HG03469 (cell line): ENCODE data around the gene MOSMO.
"Not testable (repeated sequence)": the region's sequence is repeated elsewhere in the genome, so short reads cannot be mapped to it uniquely, and the experiment has no call there.

Experiments
- ATAC-seq: cut with Tn5 transposase; IDR thresholded peaks from one replicate; pipeline ENCODE4 v1.9.1; 2021; ENCODE audit warnings: mild to moderate bottlenecking, moderate library complexity, moderate number of reproducible peaks; ENCODE audit not compliant: unreplicated experiment

MOSMO gene

DNA sequence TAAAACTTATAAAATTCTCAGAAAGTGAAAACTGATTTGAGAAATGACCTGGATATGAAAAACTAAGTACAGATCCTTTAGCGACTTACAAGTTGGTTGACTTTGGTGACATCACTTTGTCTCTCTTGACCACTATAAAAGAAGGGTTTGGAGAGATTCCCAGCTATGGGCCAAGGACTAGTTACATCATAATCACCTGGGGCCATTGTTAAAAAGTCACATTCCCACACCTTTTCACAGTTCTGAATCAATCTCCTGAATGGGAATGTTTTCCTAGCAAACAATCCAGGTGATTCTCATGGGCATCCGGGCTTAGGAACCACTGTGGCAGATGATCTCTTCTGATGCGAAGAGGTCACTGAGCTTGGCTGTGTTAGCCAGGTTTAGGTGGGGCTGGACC, 83.8 kb downstream of the MOSMO start:
- ATAC-seq: no peak

DNA sequence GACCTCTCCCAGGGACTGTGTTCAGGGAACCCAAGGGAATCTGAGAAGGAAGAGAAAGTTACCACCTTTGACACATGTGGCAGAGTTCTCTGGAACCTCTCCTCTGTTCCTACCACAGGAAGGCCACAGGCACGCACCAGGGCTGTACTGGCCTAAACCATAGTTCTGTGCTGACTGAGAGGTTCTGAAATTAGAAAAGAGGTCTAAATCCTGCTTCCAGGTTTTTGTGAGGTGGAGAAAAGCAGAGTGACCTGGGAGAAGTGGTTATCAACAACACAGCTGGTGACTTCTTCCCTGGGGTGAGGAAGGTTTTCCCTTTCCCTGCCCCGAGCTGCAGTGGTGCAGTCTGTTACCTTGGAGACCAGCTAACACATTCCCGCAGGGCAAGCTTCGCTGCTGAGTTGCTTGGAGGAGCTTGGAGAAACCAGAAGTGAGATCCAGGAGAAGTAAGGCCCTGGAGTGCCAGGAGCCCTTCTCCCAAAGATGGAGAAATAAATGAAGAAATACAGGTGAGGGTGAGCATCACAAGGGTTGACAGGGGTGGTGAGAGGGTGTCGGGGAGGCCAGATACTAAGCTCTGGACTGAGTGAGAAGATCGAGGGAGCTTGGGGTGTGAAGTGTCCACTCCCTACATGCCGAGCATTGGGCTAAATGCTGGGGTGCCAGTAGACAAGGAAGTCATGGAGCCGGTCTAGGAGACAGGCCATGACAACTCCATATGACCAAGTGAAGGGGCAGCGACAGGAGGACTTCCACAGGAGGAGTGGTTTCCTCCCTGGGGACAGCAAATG, 84.4 kb downstream of the MOSMO start, which contains the start of gene VWA3A:
Gene VWA3A, plus strand, starts transcription at position 399 of the 791 bp plus-strand sequence. Its CDS starts 97 bp downstream, at position 496.
- ATAC-seq: no peak

DNA sequence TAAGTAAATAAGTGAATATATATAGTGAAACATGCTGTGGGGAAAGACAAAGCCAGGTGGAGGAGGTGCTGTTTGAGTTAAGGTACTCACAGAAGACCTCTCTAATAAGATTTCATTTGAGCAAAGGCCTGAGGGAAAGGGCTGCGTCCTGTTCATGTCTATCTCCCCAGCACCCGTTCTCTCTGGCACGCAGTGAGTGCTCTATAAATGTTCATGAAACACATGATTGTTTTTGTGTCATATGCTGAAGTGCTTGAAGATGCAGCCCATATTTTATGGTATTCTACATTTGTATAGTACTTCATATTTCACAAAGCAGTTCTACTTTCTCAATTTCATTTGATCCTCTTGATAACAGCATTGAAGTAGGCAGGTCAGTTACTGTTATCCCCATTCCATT, 85.4 kb downstream of the MOSMO start:
- no peak for ATAC-seq

DNA sequence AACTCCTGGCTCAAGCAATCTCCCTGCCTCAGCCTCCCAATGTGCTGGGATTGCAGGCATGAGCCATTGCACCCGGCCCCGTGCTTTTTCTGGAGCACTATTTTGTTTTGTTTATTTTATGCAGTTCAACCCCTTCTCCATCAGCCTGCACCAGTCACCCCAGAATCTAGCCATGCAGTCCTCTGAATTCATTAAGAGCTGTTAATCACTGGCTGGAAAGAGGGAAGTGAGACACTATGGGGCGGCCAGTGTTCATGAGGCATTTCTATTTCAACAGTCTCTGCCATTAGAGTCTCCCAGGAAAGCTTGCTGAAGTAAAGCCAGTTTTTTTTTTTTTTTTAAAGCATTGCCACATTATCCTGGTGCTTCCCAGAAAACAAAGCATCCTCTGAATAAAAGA, 86.1 kb downstream of the MOSMO start:
- ATAC-seq: no peak

DNA sequence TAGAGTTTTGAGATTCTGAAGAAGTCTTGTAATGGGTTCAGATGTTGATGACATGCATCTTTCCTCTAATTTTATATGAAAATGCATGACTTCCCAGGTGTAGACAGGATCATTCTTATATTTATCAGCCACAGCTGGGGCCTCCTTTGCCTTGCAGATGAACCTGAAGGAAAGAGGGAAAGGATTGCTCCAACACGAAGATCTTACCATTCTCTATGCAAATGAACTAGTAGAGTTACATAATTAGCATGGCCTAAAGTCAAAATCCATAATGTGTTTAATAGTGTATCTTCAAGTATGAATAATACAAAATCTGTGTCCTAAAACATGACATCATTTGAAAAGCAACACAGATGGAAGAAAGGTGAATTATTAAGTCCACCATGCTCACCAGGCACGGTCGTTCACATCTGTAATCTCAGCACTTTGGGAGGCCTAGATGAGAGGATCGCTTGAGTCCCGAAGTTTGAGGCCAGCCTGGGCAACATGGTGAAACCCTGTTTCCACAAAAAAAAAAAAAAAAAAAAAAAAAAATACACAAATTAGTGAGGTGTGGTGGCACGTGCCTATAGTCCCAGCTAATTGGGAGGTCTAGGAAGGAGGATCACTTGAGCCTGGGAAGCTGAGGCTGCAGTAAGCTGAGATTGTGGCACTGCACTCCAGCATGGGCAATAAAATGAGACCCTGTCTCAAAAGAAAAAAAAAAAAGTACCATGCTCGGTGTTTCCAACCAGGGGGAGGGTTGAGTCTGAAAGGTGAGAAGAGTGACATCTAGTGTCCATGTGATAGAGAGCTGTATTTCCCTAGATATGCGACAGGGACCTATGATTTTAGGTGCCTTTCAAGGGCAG, 90.7 kb downstream of the MOSMO start:
- ATAC-seq: no peak

DNA sequence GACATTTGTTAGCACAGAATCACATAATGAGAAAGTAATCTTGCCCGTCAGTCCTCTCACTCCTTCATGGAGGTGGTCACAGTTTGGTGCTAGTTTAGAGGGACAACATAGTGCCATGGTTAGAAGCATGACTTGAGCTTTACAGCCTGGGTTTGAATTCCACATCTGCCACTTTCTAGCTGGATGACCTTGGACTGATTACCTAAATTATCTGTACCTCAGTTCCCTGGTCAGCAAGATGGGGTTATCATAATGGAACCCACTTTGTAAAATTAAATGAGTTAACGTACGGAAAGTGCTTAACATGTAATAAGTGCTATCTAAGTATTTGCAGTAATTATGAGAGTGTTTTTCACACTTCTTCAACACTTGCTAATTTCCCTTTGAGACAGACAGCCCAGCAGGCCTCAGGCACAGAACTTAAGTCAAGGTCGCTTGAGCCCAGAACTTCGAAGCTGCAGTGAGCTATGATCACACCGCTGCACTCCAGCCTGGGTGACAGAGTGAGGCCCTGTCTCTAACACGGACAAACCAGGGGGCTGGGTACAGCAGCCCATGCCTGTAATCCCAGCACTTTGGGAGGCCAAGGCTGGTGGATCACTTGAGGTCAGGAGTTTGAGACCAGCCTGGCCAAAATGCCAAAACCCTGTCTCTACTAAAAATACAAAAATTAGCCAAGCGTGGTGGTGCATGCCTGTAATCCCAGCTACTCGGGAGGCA, 91.5 kb downstream of the MOSMO start:
- no peak for ATAC-seq

DNA sequence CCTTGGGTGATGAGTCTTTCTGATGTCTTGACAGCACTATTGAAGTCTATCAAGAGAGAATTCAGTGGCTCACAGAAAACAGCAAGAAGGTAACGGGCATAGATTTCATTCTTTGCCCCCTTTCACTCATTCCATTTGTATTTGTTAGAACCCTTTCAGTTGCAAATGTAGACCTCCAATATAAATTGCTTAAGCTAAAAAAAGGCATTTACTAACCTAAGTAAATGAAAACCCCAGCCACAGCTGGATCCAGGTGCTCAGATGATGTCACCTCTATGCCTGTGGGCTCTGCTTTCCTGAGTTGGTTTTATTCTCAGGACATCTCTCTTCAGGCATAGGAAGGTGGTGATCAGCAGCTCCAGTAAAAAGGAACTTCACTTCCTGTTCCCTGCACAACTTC, 95.5 kb downstream of the MOSMO start:
- ATAC-seq: no peak

DNA sequence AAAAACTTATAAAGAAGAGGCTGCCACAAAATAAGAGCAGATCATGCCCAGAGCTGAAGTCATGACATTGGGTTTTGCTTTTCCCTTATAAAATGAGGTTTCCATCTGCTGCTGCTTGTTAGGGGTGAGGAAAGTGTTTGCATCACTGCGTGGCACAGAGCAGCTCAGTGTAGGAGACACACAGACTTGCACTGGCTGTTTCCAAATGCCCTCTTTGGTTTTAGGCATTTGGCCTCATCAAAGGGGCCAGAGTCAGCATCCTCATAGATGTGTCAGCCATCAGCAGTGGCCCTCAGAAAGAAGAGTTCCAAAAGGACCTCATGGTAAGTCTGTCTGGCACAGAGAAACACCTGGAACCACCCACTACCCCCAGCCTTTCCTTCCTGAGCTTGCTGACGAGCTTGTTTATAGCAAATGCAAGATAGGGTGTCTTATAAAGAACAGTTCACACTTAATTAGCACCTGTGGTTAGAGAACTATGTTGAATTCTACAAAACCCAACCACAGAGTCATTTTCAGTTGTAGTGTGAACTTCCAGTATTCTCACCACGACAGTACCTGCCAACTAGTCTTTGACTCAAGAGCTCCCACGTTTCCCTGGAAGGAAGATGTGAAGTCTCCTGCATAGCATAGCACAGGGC, 101.5 kb downstream of the MOSMO start:
- ATAC-seq: no peak

DNA sequence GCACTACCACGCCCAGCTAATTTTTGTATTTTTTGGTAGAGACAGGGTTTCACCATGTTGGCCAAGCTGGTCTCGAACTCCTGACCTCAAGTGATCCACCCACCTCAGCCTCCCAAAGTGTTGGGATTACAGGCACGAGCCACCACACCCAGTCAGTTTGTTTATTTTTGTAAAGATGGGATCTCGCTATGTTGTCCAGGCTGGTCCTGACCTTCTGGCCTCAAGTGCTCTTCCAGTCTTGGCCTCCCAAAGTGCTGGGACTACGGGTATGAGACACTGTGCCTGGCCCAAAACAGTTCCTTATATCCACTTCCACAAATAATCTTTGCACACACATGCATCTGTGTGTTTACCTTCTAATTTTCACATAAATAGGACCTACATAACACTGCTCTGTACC, 103.7 kb downstream of the MOSMO start:
- ATAC-seq: not testable (repeated sequence)

DNA sequence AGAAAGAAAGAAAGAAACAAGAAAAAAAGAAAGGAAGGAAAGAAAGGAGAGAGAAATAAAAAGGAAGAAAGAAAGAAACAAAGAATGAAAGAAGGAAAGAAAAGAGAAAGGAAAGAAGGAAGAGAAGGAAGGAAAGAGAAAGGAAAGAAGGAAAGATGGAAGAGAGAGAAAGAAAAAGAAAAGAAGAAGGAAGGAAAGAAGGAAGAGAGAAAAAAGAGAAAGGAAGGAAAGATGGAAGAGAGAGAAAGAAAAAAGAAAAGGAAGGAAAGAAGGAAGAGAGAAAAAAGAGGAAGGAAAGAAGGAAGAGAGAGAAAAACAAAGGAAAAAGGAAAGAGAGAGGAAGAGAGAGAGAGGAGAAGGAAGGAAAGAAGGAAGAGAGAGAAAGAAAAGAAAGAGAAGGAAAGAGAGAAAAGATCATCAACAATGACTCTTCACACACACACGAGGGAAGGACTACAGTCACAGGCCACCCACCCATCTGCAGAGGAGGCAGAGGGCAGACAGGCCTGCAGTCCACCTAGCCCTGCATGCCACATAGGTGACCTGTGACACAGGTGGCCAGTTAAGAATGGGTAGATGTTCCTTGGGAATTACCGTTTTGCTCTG, 108.3 kb downstream of the MOSMO start:
- no peak for ATAC-seq

DNA sequence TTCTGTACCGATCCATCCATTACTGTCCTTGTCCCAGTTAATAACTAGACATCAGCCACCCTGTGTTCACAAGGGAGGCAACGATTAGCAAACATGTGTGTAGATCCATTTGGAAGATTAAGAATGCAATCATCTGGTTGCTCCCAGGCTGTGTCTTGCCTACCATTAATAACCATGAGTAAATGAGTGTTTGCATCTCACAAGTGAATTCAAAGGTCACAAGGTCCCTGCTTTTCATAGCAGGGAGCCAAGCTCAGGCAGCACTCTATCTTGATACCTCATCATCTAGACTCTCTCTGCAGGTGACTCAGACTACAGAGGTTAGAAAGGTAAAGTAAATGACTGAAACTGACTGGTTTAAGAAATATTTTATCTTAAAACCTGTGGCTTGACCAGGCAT, 109.7 kb downstream of the MOSMO start:
- ATAC-seq: no peak

DNA sequence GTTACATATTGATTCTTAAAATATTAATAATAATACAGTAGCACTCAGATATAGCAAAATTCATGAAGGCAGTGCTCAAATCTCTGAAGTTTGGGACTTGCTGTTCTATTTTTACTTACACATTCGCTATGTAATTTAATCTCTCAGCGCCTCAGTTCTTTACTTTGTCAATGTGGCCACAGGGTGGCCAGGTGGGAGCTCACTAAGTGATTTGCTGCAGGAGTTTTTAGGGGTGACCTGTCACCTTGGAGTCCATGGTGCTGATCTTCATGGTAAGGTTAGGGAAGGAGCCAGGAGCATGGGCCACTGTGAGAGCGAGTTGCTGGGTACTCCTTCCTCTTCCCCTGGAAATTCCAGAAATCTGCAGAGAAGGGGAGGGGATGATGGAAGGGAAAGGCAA, 112.5 kb downstream of the MOSMO start:
- ATAC-seq: no peak

DNA sequence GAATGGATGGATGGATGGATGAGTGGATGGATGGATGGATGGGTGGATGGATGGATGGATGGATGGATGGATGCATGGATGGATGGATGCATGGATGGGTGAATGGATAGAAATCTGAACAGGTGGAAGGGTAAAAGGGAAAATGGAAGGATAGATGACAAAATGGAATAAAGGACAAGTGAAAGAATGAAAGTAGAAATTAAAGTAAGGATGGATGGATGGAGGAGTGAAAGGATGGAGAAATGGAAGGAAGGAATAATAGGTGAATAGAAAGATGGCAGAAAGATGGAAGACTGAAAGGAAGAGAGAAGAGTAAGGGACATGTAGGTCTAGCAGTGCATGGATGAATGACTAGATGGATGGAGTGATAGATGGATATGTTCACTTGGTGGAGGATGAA, 114.3 kb downstream of the MOSMO start:
- no peak for ATAC-seq

DNA sequence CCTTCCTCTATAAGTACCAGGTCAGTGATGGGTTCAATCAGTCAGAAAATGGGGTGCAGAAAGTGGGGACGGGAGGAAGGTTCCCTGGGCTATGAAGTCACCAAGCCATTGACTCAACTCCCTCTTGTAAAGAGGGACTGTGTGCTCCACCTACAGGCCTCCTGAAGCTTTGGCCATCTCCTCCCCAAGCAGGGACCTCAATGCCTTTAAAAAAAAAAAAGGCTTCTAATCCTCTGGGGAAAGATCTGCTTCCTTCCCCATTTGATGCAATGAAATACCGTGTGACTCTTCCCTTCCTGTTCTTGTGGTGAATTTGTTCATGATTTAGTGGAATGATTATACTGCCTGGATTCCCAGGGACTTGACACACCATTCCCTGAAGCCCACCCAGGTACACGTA, 115.2 kb downstream of the MOSMO start:
- no peak for ATAC-seq

DNA sequence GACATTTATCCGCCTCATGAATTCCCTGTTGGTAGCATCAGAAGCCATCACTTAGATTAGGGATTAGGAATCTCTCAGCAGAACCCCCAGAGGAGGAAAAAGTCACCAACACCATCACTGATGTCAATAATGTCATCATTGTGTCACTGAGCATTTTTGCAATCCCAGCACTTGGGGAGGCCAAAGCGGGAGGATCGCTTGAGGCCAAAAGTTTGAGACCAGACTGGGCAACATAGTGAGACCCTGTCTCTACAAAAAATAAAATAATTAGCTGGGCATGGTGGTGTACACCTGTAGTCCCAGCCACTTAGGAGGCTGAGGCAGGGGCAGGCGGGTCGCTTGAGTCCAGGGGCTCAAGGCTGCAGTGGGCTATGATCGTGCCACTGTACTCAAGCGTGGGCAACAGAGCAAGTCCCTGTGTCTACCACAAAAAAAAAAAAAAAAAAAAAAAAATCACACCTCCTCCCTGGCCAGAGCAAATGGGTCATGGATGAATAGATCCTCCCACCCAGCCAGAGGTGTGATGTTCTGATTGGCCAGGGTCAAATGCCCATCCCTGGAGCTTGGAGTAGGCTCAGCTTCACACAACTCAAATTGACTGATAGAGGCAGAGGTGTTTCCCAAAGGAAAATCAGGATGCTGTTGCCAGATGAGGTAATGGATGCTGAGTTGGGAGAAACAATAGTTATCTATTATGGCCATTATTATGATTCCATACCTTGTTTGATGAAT, 116.0 kb downstream of the MOSMO start:
- ATAC-seq: no peak

DNA sequence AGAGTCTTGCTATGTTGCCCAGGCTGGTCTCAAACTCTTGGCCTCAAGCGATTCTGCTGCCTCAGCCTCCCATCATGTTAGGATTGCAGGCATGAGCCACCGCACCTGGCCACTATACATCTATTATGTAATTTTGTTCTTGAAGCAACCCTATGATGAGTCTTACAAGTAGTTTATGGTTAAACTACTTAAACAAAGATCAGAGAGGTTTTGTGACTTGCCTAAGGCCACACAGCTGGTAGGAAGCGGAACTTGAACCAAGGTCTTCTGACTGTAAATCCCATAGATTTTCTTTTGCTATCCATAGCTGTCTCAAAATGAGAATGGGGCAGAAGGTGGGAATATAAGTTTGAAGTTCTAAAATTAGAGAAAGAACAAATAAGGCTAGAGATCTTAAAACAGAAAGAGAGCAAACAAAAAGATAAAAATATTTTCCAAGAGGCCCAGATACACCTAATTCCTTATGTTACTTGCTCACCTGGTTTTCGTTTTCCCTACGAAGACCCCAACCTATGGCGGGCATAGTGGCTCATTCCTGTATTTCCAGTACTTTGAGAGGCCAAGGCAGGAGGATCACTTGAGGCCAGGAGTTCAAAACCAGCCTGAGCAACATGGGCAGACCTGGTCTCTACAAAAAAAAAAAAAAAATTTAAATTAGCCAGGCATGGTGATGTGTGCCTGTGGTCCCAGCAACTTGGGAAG, 116.8 kb downstream of the MOSMO start:
- ATAC-seq: no peak

DNA sequence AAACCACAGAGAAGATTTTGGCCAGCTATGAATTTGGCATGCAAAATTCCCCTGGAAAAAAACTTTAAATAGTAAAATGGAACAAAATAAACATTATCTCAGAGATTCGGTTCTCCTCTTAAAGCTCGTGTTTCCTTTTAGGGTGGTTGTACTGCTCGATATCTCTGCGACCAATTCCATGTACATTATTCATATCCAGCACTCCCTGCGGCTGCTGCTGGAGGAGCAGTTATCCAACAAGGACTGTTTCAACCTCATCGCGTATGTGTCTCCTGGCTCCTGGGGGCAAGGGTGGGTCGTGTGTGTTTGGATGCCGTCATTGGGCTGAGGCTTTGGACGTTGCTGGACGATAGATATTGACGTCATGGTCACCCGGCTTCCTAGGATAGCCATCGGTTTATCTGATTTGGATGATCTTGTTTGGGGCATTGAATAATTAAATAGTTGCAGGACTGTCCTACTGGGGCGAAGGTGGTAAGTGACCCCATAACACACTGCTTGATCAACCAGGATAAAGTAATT, 118.2 kb downstream of the MOSMO start:
- ATAC-seq: no peak

DNA sequence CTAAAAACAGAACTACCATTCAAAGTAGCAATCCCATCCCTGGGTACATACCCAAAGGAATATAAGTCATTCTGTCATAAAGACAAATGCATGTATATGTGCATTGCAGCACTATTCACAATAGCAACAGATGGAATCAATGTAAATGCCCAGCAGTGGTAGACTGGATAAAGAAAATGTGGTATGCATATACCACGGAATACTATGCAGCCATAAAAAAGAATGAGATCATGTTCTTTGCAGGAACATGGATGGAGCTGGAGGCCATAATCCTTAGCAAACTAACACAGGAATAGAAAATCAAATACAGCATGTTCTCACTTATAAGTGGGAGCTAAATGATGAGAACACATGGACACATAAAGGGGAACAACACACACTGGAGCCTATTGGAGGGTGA, 120.6 kb downstream of the MOSMO start:
- not testable (repeated sequence) for ATAC-seq

DNA sequence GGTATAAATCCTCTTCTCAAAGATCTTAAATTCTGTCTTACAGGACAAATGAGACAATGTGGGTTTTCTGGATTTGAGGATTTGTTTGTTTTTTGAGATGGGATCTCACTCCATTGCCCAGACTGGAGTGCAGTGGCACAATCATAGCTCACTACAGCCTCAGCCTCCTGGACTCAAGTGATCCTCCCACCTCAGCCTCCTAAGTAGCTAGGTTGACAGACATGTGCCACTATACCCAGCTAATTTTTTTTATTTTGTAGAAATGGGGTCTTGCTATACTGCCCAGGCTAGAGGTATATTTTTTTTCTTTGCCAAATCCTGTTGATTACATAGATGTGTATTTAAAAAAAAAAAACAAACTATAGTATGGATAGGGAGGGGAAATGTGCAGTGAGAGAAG, 122.6 kb downstream of the MOSMO start:
- ATAC-seq: no peak
